Measurements from ENCODE around the gene ZXDC. TPM values are rescaled to one million over a fixed set of nuclear protein-coding genes. Genes with fewer than 3 reads are reported as not detected.

Gene ZXDC
- total and polyA plus RNA-seq, 2 donors (not counting 3 experiments of a cell fraction or from before 2014, with no cell fraction given): 15.2 to 22.6 TPM

- CTCF ChIA-PET: no interaction called here
- POLR2A ChIA-PET: no interaction called here
- H3K9me3 ChIP-seq (replicated peaks; ENCODE audit: control insufficient read depth, insufficient read depth, low read length): no peaks in the 10 kb centered on the region
- dilution Hi-C loops (cut with MboI; ENCODE audit: extremely low pct_ligation_motif_present, low sequenced_read_pairs): no loop called here
- no peak overlapping the region for H3K4me2 ChIP-seq (ENCODE audit: insufficient read depth, low read length)
- DNase-seq (ENCODE audit: low read depth, low spot score) (no peak), FAIRE-seq (no peak)
- H3K4me1 ChIP-seq (ENCODE audit: control insufficient read depth, extremely low read depth, insufficient read depth, low read length): no peaks in the 10 kb centered on the region
- H3K4me3 ChIP-seq (replicated peaks in 1 of 3; ENCODE audit: insufficient read depth in 1 of 3, low read depth in 1 of 3, low read length in 3 of 3): no peak overlapping the region
- H3K36me3 ChIP-seq (ENCODE audit: control insufficient read depth in 2 of 2, extremely low read depth in 1 of 2, insufficient read depth in 2 of 2, low read length in 2 of 2): no peaks in the 10 kb centered on the region
- no peak overlapping the region for H3K27ac ChIP-seq (ENCODE audit: insufficient read depth, low read depth, low read length)
- no peak for TF ChIP-seq CTCF (IDR thresholded peaks at IDR 0.05; ENCODE audit: extremely low read depth in 1 of 2, insufficient read depth in 1 of 2, low read depth in 1 of 2, low read length in 2 of 2)
- TF ChIP-seq POLR2AphosphoS5 (IDR thresholded peaks at IDR 0.05; ENCODE audit: insufficient read depth, low read depth, low read length): no peak
- no peak for TF ChIP-seq FOS (IDR thresholded peaks at IDR 0.05; ENCODE audit: borderline replicate concordance, insufficient read depth, low read length)
- TF ChIP-seq POLR2A (IDR thresholded peaks at IDR 0.05; ENCODE audit: low read depth, low read length): no peak
- TF ChIP-seq MAX (IDR thresholded peaks at IDR 0.05; ENCODE audit: insufficient read depth, insufficient read length): no peak
- TF ChIP-seq GATA2 (IDR thresholded peaks at IDR 0.05; ENCODE audit: insufficient read depth, insufficient read length, low read depth, low read length): no peak
- TF ChIP-seq MYC (IDR thresholded peaks at IDR 0.05; ENCODE audit: low read depth, low read length): no peak
- TF ChIP-seq EZH2 (IDR thresholded peaks at IDR 0.05; ENCODE audit: borderline replicate concordance, low read depth, low read length, severe bottlenecking): no peak
- no peak for TF ChIP-seq JUN (IDR thresholded peaks at IDR 0.05; ENCODE audit: borderline replicate concordance, insufficient read depth, insufficient read length, low read depth)
- H3K27me3 ChIP-seq (ENCODE audit: control insufficient read depth in 2 of 2, insufficient read depth in 2 of 2, low read length in 2 of 2): no peaks in the 10 kb centered on the region
- H2AFZ ChIP-seq (ENCODE audit: low read depth, low read length): no peak overlapping the region
- no peaks in the 10 kb centered on the region for H3K79me2 ChIP-seq (ENCODE audit: control insufficient read depth, insufficient read depth, low read length)
- no peak overlapping the region for H3K9ac ChIP-seq (replicated peaks; ENCODE audit: extremely low read depth, insufficient read depth, low read length)
- no peaks in the 10 kb centered on the region for H3K9me1 ChIP-seq (replicated peaks; ENCODE audit: control insufficient read depth, extremely low read depth, insufficient read depth, low read length)
- intact Hi-C loops (cut with micrococcal nuclease): no loop called here
- BruUV-seq (replicated peaks): no TSS peak
- H4K20me1 ChIP-seq (replicated peaks; ENCODE audit: control insufficient read depth, extremely low read depth, insufficient read depth, low read length): no peaks in the 10 kb centered on the region
These were observed 53.6 kb downstream of the ZXDC start for GRCh38 chr3:126422121-126422520.

Measured in endothelial cell of umbilical vein (primary cell).